ENCODE results near the gene NACC2. TPM values are rescaled to one million over a fixed set of nuclear protein-coding genes. Genes with fewer than 3 reads are reported as not detected.

Gene NACC2
- total and polyA plus RNA-seq, 2 donors (not counting 1 experiment from before 2014, with no cell fraction given) = 0.34 to 1.9 TPM

DNA sequence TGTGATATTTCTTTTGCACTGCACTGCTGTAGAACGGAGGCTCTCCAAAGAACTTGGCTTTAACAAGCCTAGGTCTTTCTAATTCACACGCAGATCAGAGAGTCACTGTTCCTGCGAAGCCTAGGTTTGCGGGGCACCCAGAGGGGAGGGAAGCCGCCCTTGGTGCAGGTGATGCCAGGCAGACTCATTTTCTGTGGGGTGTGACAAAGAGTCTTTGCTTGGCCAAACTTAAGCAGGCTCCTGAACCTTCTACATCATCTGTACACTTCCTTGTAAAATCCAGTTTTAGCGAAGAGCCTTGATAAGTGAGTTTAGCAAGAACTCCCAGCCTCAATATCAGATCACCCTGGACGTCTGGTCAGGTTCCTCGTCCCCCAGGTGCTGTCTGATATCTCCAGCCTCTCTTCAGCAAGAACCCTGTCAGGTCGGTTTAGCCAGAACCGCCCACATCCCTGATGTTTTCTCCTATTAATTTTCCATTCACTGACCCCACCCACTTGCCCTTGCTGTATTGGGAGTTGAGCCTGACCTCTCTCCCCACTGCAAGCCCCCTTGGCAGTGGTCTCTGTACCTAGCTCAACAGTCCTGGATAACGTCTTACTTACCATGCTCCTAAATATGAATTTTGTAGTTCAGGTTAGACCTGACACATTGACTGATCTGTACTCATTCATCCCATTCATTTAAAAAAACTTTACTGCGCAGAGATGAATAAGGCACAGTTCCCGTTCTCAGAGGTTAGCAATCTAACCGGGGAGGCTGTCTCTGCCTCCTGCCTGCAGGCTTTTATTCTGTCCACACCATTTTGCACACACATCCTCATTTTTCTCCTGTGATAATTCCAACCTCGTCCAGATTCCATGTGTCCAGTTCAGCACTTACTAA, 133.0 kb downstream of the NACC2 start:
- Histone ChIP-seq H3K27ac (ENCODE audit: low read length in 2 of 2) (no peak overlapping the region), H3K4me3 (ENCODE audit: control extremely low read depth in 1 of 5, extremely low read depth in 1 of 5, insufficient read depth in 1 of 5, low read depth in 2 of 5, low read length in 4 of 5) (no peak overlapping the region), H4K20me1 (ENCODE audit: control insufficient read depth, insufficient read depth, low read length, poor library complexity, severe bottlenecking) (peaks cover 11% of the 10 kb centered on the region), H3K9ac (ENCODE audit: low read length) (no peak overlapping the region), H3K27me3 (replicated peaks in 1 of 4; ENCODE audit: control extremely low read depth in 1 of 4, control insufficient read depth in 3 of 4, insufficient read depth in 4 of 4, low read length in 3 of 4) (peaks cover 0 to 22% (median 0%) of the 10 kb centered on the region in 4 experiments), H3K9me3 (ENCODE audit: control extremely low read depth in 1 of 3, control insufficient read depth in 2 of 3, insufficient read depth in 1 of 3, low read length in 2 of 3) (peaks cover 0 to 7% (median 0%) of the 10 kb centered on the region in 3 donors), H3K4me1 (ENCODE audit: control insufficient read depth in 2 of 2, insufficient read depth in 2 of 2, low read length in 2 of 2) (peaks cover 11 to 18% of the 10 kb centered on the region in 2 donors), H2AFZ (ENCODE audit: insufficient read depth, low read depth, low read length, poor library complexity, severe bottlenecking) (peak overlapping the region; percentile 55), H3K36me3 (replicated peaks in 1 of 2; ENCODE audit: control extremely low read depth in 1 of 2, control insufficient read depth in 1 of 2, extremely low read depth in 1 of 2, insufficient read depth in 2 of 2, low read length in 1 of 2) (no peaks in the 10 kb centered on the region), H3K79me2 (ENCODE audit: control insufficient read depth, insufficient read depth, low read length) (peaks cover 35% of the 10 kb centered on the region), H3K4me2 (replicated peaks; ENCODE audit: low read depth, low read length, poor library complexity, severe bottlenecking) (peak overlapping the region; percentile 58)
- Mint-ChIP-seq H3K9me3 (ENCODE audit: insufficient read depth) (no peaks in the 10 kb centered on the region), H3K4me1 (peaks cover 24% of the 10 kb centered on the region), H3K4me3 (peak overlapping the region; percentile 75), H3K27ac (peak overlapping the region; percentile 26), H3K27me3 (peaks cover 18% of the 10 kb centered on the region)
- ATAC-seq (ENCODE audit: low read depth) = no peak
- no peak for DNase-seq
- WGBS (ENCODE audit: insufficient coverage) = 52% methylated on average over 12 of the region's 15 CpGs
- CTCF ChIA-PET = interaction anchor here (1.0 to 1.8 kb wide), 4 partner anchors 156 to 263 kb away, joined by 3 to 7 read pairs (median 4); partner anchors contain the start of gene TMEM250
- POLR2A ChIA-PET = interaction anchor here (0.7 to 1.0 kb wide), 2 partner anchors 156 to 157 kb away, joined by 3 read pairs; partner anchors contain the start of gene TMEM250
- intact Hi-C loops (cut with micrococcal nuclease) = loop anchor here (1.0 to 10.0 kb wide), 6 partner anchors 28 to 305 kb away; partner anchors contain the start of genes CAMSAP1, QSOX2 and TMEM250
- TF ChIP-seq, protein P1, sequence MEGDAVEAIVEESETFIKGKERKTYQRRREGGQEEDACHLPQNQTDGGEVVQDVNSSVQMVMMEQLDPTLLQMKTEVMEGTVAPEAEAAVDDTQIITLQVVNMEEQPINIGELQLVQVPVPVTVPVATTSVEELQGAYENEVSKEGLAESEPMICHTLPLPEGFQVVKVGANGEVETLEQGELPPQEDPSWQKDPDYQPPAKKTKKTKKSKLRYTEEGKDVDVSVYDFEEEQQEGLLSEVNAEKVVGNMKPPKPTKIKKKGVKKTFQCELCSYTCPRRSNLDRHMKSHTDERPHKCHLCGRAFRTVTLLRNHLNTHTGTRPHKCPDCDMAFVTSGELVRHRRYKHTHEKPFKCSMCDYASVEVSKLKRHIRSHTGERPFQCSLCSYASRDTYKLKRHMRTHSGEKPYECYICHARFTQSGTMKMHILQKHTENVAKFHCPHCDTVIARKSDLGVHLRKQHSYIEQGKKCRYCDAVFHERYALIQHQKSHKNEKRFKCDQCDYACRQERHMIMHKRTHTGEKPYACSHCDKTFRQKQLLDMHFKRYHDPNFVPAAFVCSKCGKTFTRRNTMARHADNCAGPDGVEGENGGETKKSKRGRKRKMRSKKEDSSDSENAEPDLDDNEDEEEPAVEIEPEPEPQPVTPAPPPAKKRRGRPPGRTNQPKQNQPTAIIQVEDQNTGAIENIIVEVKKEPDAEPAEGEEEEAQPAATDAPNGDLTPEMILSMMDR (IDR thresholded peaks at IDR 0.05) = no peak
- TF ChIP-seq EZH2 (IDR thresholded peaks at IDR 0.05; ENCODE audit: borderline replicate concordance, insufficient read depth, low read depth, low read length, poor library complexity, severe bottlenecking) = no peak
